BJ (cell line): ENCODE results near the gene EWSR1. TPM values are rescaled to one million over a fixed set of nuclear protein-coding genes. Genes with fewer than 3 reads are reported as not detected.

ENCODE experiments used
- CTCF ChIA-PET: fragments of 350-600 bp; formaldehyde crosslinking; extraction: SDS; loops from one replicate; lab custom pipeline; 2021; ENCODE audit warnings: antibody characterized with exemption, inconsistent platforms; lab: Yijun Ruan, JAX
- POLR2A ChIA-PET: fragments of 300-600 bp; sonication (Branson Sonifier 250); formaldehyde crosslinking; extraction: SDS; loops from one replicate; lab custom pipeline; 2021; ENCODE audit warnings: antibody characterized with exemption; lab: Charles Lee
- DNase-seq: peaks from one replicate; pipeline ENCODE4 v3.0.0-alpha.2; 2011; ENCODE audit warnings: low read depth
- H3K27me3 ChIP-seq: 2 replicates; pipeline ENCODE4 v1.6.0; 2011; ENCODE audit warnings: low read length; ENCODE audit not compliant: control insufficient read depth, insufficient read depth
- H3K36me3 ChIP-seq: 2 replicates; pipeline ENCODE4 v1.5.1; 2011; ENCODE audit warnings: low read length; ENCODE audit not compliant: control insufficient read depth, insufficient read depth
- H3K4me3 ChIP-seq: 2 replicates; pipeline ENCODE4 v1.5.1; 2011; ENCODE audit warnings: low read depth, mild to moderate bottlenecking, control low read depth, low read length
- polyA plus RNA-seq: library from polyadenylated mRNA; depleted of rRNA; stranded (reverse); fragments of >200 nt; gene quantifications from 2 replicates; pipeline ENCODE4 v1.2.3, GENCODE V29; 2011
- TF ChIP-seq, protein P1 (sequence below): IDR thresholded peaks from 2 replicates; pipeline ENCODE4 v1.5.1; 2011; ENCODE audit warnings: low read depth, mild to moderate bottlenecking, control low read depth, inconsistent platforms, low read length, moderate library complexity; ENCODE audit not compliant: insufficient read depth

Gene EWSR1
- polyA plus RNA-seq, 1 experiment, result 206 TPM

DNA sequence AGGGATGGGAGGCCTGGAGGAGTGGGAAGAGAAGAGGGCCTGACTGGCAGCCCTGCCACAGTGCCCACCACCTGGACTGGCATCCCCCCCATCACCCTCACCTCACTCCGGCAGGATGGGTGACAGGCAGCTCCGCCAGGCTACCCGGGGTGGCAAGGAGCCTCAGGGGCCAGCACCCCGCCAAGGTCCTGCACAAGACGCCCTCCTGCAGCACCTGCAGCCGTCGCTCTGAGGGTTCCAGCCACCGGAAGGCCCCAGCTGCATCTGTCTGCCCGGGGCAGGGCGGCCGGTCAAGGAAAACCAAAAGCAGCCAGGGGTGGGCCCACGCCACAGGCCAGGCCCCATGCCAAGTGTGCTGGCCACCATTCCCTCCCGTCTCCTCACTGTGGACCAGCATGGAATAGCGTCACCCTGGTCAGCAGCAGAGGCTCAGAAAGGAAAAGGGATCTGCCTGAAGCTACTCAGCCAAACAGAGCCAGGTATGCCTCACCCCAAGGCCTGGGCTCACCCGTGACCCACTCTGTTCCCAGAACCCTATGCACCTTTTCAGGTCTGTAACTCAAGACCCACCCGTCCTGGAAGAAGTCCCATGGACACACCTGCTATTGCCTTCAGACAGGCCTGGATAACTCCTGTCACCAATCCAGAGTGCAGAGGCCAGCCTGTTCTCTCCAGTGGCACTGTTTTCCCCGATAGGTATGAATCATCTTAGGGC, 7.3 kb upstream of the EWSR1 start:
- no peaks in the 10 kb centered on the region for H3K27me3 ChIP-seq
- ChIA-PET POLR2A (no interaction called here), CTCF (interaction anchor here (0.6 kb wide), 1 partner anchor 17 kb away, joined by 3 read pairs; no protein-coding TSS in a partner anchor)
- H3K4me3 ChIP-seq, result no peak overlapping the region
- H3K36me3 ChIP-seq, result peaks cover 16% of the 10 kb centered on the region
- TF ChIP-seq, protein P1, sequence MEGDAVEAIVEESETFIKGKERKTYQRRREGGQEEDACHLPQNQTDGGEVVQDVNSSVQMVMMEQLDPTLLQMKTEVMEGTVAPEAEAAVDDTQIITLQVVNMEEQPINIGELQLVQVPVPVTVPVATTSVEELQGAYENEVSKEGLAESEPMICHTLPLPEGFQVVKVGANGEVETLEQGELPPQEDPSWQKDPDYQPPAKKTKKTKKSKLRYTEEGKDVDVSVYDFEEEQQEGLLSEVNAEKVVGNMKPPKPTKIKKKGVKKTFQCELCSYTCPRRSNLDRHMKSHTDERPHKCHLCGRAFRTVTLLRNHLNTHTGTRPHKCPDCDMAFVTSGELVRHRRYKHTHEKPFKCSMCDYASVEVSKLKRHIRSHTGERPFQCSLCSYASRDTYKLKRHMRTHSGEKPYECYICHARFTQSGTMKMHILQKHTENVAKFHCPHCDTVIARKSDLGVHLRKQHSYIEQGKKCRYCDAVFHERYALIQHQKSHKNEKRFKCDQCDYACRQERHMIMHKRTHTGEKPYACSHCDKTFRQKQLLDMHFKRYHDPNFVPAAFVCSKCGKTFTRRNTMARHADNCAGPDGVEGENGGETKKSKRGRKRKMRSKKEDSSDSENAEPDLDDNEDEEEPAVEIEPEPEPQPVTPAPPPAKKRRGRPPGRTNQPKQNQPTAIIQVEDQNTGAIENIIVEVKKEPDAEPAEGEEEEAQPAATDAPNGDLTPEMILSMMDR, result no peak
- DNase-seq, result no peak

DNA sequence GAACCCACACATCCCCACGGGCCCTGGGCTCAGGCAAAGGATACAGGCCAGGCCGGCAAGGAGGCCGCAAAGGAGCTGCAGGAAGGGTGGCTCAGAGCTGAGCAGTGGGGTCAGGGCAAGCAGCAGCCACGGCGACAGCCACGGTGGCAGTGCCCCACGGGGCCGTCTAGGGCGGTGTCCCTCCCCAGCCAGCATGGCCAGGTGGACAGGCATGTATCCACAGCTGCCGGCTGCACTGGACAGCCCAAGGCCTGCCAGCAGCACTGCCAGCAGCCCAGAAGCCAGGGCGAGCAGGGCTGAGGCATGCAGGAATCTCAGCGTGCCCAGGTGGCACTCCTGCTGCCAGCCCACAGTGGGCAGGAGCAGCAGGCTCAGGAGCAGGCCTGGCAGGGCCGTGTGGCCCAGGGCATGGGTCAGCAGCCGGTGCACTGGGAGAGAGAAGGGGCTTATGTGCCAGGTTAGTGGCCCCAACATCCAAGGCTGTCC, 4.2 kb upstream of the EWSR1 start:
- CTCF ChIA-PET, result interaction anchor here (3.0 kb wide), 1 partner anchor 18 kb away, joined by 10 read pairs; no protein-coding TSS in a partner anchor
- H3K4me3 ChIP-seq, result no peak overlapping the region
- no peaks in the 10 kb centered on the region for H3K27me3 ChIP-seq
- no peak for DNase-seq
- TF ChIP-seq, protein P1, result no peak
- POLR2A ChIA-PET, result no interaction called here
- H3K36me3 ChIP-seq, result peaks cover 16% of the 10 kb centered on the region

DNA sequence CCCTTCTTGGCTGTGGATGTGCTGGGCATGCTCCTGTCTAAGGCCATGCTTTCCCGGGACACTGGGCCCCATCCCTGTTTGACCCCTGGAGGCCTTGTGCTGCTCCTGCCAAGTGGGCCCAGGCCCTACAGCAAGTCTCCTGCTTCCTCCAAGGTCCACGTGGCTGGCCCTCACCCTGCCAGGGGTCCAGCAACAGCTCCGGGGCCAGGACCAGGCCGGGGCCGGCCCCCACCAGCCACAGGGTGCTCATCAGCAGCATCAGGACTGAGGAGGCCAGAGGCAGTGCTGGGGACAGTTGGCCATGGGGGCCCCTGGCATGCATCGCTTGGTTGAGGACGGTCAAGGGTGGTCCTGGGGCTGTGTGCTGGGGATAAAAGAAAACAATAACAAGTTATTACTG, 2.8 kb upstream of the EWSR1 start:
- Histone ChIP-seq H3K27me3 (no peaks in the 10 kb centered on the region), H3K36me3 (peaks cover 14% of the 10 kb centered on the region), H3K4me3 (no peak overlapping the region)
- ChIA-PET CTCF (interaction anchor here (0.7 kb wide), 1 partner anchor 19 kb away, joined by 3 read pairs; no protein-coding TSS in a partner anchor), POLR2A (no interaction called here)
- DNase-seq, result no peak
- TF ChIP-seq, protein P1, result no peak

DNA sequence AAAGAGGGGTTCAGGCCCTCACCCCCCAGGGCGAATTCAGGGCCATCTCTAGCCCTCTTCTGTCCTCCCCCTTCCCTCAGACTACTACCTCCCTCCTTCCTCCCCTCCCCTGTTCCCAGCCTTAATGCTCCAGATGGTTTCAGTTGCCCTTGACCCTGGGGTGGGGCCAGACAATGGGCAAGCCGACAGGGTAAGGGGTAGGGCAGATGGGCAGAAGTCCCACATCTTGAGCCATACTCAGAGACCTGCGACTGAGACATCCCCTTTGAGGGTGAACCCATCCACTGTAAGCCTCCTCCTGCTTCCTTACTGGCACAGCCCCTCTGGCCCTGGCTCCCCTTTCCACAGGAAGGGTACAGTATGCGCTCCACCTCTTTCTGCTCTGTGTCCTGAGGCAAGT, 2.1 kb upstream of the EWSR1 start:
- Histone ChIP-seq H3K4me3 (no peak overlapping the region), H3K27me3 (no peaks in the 10 kb centered on the region), H3K36me3 (peaks cover 11% of the 10 kb centered on the region)
- ChIA-PET POLR2A (no interaction called here), CTCF (interaction anchor here (0.7 kb wide), 1 partner anchor 20 kb away, joined by 3 read pairs; no protein-coding TSS in a partner anchor)
- TF ChIP-seq, protein P1, result no peak
- no peak for DNase-seq
